ENCODE data around the gene NSUN4. TPM values are rescaled to one million over a fixed set of nuclear protein-coding genes. Genes with fewer than 3 reads are reported as not detected.

NSUN4 gene
- total RNA-seq, 1 experiment from 2014 or later, result 30.7 TPM

GRCh38 chr1:46368791-46369190 is 28.2 kb downstream of the NSUN4 start:
- intact Hi-C loops (cut with micrococcal nuclease; ENCODE audit: unreplicated experiment), result no loop called here

GRCh38 chr1:46369542-46370213 is 29.1 kb downstream of the NSUN4 start:
- no peak overlapping the region for H3K4me3 ChIP-seq (ENCODE audit: low read depth, low read length, poor library complexity, severe bottlenecking)
- no peaks in the 10 kb centered on the region for H3K9me3 ChIP-seq (ENCODE audit: low read depth, low read length, poor library complexity, severe bottlenecking)
- H3K27me3 ChIP-seq (replicated peaks; ENCODE audit: insufficient read depth, low read depth, low read length, poor library complexity), result no peaks in the 10 kb centered on the region
- H3K27ac ChIP-seq (ENCODE audit: low read depth, low read length, poor library complexity, severe bottlenecking), result no peak overlapping the region
- POLR2A ChIA-PET (ENCODE audit: low non-redundant PET), result no interaction called here
- CTCF ChIA-PET, result no interaction called here
- TSS peak; percentile 25 for BruUV-seq (replicated peaks)
- no peak for DNase-seq (ENCODE audit: low spot score)
- H3K36me3 ChIP-seq (ENCODE audit: insufficient read depth, low read length, poor library complexity, severe bottlenecking), result no peaks in the 10 kb centered on the region
- H3K4me1 ChIP-seq (ENCODE audit: insufficient read depth, low read length, poor library complexity, severe bottlenecking), result no peaks in the 10 kb centered on the region
- intact Hi-C loops (cut with micrococcal nuclease; ENCODE audit: unreplicated experiment), result no loop called here
- no peak for TF ChIP-seq CTCF (conservative IDR thresholded peaks at IDR 0.05; ENCODE audit: low read depth, low read length)
- TF ChIP-seq EZH2 (IDR thresholded peaks at IDR 0.05; ENCODE audit: borderline replicate concordance, low read depth, low read length, poor library complexity, severe bottlenecking), result no peak

More at GRCh38 chr1:46368791-46369190, 28.2 kb downstream of the NSUN4 start:
- ChIA-PET POLR2A (ENCODE audit: low non-redundant PET) (no interaction called here), CTCF (no interaction called here)
- Histone ChIP-seq H3K27ac (ENCODE audit: low read depth, low read length, poor library complexity, severe bottlenecking) (no peak overlapping the region), H3K4me3 (ENCODE audit: low read depth, low read length, poor library complexity, severe bottlenecking) (no peak overlapping the region), H3K9me3 (ENCODE audit: low read depth, low read length, poor library complexity, severe bottlenecking) (no peaks in the 10 kb centered on the region), H3K27me3 (replicated peaks; ENCODE audit: insufficient read depth, low read depth, low read length, poor library complexity) (no peaks in the 10 kb centered on the region), H3K4me1 (ENCODE audit: insufficient read depth, low read length, poor library complexity, severe bottlenecking) (no peaks in the 10 kb centered on the region), H3K36me3 (ENCODE audit: insufficient read depth, low read length, poor library complexity, severe bottlenecking) (no peaks in the 10 kb centered on the region)
- BruUV-seq (replicated peaks), result no TSS peak
- no peak for DNase-seq (ENCODE audit: low spot score)
- no peak for TF ChIP-seq CTCF (conservative IDR thresholded peaks at IDR 0.05; ENCODE audit: low read depth, low read length)
- TF ChIP-seq EZH2 (IDR thresholded peaks at IDR 0.05; ENCODE audit: borderline replicate concordance, low read depth, low read length, poor library complexity, severe bottlenecking), result no peak

GRCh38 chr1:46370214-46370633 is 29.6 kb downstream of the NSUN4 start:
- Histone ChIP-seq H3K4me3 (ENCODE audit: low read depth, low read length, poor library complexity, severe bottlenecking) (no peak overlapping the region), H3K4me1 (ENCODE audit: insufficient read depth, low read length, poor library complexity, severe bottlenecking) (no peaks in the 10 kb centered on the region), H3K27ac (ENCODE audit: low read depth, low read length, poor library complexity, severe bottlenecking) (no peak overlapping the region), H3K36me3 (ENCODE audit: insufficient read depth, low read length, poor library complexity, severe bottlenecking) (no peaks in the 10 kb centered on the region), H3K9me3 (ENCODE audit: low read depth, low read length, poor library complexity, severe bottlenecking) (no peaks in the 10 kb centered on the region), H3K27me3 (replicated peaks; ENCODE audit: insufficient read depth, low read depth, low read length, poor library complexity) (no peaks in the 10 kb centered on the region)
- no peak for DNase-seq (ENCODE audit: low spot score)
- no TSS peak for BruUV-seq (replicated peaks)
- TF ChIP-seq EZH2 (IDR thresholded peaks at IDR 0.05; ENCODE audit: borderline replicate concordance, low read depth, low read length, poor library complexity, severe bottlenecking) (no peak), CTCF (conservative IDR thresholded peaks at IDR 0.05; ENCODE audit: low read depth, low read length) (no peak)
- CTCF ChIA-PET, result no interaction called here
- intact Hi-C loops (cut with micrococcal nuclease; ENCODE audit: unreplicated experiment), result no loop called here
- POLR2A ChIA-PET (ENCODE audit: low non-redundant PET), result no interaction called here

Data from A673 (cell line).